EL (cell line): ENCODE results near the gene IKZF3.
"Not testable (repeated sequence)": the region's sequence is repeated elsewhere in the genome, so short reads cannot be mapped to it uniquely, and the experiment has no call there.

Experiments used
- DNase-seq: peaks from one replicate; pipeline ENCODE4 v3.0.0-alpha.2; 2016

The IKZF3 gene

DNA sequence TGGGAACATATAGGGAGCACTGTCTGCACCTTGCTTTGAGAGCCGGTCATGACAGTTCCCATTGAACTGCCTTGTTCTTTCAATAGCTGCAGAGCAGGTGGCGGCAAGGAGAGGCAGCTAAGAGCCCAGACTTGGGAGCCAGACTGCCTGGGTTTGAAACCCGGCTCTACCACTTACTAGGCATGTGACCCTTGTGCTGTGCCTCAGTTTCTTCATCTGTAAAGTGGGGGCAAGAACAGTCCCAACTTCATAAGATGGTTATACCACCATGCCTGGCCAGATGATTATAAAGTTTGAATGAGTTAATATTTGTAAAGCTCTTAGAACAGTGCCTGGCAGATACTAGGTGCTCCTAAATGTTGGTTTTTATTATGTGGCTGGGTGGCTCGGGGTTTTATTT is 149.9 kb downstream of the IKZF3 start:
- no peak for DNase-seq

DNA sequence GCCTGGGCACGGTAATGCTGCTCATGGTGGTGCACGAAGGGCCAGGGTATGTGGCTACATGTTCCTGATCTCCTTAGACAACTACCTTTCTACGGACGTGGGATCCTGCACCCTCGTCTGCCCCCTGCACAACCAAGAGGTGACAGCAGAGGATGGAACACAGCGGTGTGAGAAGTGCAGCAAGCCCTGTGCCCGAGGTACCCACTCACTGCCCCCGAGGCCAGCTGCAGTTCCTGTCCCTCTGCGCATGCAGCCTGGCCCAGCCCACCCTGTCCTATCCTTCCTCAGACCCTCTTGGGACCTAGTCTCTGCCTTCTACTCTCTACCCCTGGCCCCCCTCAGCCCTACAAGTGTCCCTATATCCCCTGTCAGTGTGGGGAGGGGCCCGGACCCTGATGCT is 152.3 kb downstream of the IKZF3 start:
- DNase-seq = no peak

DNA sequence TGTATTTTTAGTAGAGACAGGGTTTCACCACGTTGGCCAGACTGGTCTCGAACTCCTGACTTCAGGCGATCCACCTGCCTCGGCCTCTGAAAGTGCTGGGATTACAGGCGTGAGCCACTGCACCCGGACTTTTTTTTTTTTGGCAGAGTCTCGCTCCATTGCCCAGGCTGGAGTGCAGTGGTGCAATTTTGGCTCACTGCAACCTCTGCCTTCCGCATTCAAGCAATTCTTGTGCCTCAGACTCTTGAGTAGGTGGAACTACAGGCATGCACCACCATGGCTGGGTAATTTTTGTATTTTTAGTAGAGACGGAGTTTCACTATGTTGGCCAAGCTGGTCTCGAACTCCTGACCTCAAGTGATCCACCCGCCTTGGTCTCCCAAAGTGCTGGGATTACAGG is 153.0 kb downstream of the IKZF3 start:
- not testable (repeated sequence) for DNase-seq

DNA sequence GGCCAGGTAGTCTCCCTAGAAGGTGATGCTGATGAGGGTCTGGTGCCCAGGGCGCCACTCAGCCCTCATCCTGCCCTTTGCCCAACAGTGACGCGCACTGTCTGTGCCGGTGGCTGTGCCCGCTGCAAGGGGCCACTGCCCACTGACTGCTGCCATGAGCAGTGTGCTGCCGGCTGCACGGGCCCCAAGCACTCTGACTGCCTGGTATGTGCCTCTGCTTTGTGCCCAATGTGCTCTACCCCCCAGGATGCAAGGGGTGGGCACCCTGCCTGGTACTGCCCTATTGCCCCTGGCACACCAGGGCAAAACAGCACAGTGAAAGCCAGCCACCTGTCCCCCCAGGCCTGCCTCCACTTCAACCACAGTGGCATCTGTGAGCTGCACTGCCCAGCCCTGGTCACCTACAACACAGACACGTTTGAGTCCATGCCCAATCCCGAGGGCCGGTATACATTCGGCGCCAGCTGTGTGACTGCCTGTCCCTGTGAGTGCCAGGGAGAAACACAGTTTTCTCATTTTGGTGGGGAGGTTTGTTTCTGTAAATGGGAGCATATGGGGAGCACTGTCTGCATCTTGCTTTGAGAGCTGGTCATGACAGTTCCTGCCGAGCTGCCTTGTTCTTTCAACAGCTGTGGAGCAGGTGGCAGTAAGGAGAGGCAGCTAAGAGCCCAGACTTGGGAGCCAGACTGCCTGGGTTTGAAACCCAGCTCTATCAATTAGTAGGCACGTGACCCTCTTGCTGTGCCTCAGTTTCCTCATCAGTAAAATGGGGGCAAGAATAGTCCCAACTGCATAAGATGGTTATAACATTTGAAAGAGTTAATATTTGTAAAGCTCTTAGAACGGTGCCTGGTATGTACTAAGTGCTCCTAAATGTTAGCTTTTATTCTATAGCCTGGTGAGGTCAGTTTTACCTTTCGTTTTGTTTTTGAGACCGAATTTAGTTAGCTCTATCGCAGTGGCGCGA is 153.8 kb downstream of the IKZF3 start:
- DNase-seq = no peak

DNA sequence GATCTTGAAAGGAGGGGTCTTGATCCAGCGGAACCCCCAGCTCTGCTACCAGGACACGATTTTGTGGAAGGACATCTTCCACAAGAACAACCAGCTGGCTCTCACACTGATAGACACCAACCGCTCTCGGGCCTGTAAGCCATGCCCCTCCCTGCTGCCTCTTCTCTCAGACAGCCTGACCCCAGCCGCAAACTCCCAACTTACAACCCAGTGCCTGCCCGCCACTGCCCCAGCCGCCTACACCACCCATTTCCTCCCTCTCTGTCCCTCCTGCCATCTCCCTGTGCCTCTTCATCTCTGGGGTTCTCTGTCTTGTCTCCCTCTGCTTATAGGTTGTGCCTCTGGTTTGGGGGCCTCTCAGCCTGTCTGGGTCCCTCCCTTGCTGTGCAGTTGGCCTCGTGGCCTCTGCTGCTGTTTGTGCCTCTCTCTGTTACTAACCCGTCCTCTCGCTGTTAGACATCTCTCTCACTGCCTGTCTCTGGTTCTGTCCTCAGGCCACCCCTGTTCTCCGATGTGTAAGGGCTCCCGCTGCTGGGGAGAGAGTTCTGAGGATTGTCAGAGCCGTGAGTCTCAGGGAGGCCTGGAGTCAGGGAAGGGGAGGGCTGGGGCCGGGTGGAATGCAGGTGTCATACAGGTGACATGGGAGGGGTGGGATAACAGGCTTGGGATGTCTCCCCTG is 154.7 kb downstream of the IKZF3 start:
- no peak for DNase-seq
